RWPE1 (cell line): ENCODE results near the gene BCR.

Experiments
- CTCF ChIA-PET: fragments of 350-600 bp; sonication (Branson Sonifier 250); formaldehyde crosslinking; extraction: SDS; loops from one replicate; lab custom pipeline; 2021; lab: Yijun Ruan, JAX
- POLR2A ChIA-PET: fragments of 400-600 bp; formaldehyde crosslinking; extraction: SDS; loops from one replicate; lab custom pipeline; 2020; ENCODE audit warnings: antibody characterized with exemption; ENCODE audit not compliant: low non-redundant PET; lab: Yijun Ruan, JAX
- DNase-seq: peaks from one replicate; pipeline ENCODE4 v3.0.0; 2012; ENCODE audit warnings: low spot score
- H3K27ac ChIP-seq: fragments of 450-650 bp; 2 replicates; pipeline ENCODE4 v1.5.1; 2017
- TF ChIP-seq, protein P1 (sequence below): fragments of 450-650 bp; conservative IDR thresholded peaks from 2 replicates; pipeline ENCODE4 v1.5.1; 2017; ENCODE audit warnings: low read depth, mild to moderate bottlenecking

BCR gene

DNA sequence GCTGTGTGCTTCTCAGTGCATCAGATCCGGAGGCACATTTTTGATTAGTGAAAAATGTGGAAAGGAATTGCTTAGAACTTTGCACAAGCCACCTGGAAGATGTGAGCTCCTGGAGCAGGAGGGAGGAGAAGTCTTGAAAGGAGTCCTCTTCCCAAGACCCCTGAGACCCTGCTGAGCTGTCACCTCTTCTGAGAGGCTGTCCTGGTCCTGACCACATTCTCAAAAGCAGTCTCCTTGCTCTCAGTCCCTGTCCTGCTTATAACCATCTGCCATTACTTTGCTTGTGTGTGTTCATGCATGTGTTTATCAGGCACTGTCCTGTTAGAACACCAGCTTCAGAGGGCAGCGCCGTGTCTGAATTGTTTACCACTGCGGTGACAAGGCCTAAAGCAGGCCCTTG is 86.5 kb downstream of the BCR start:
- peak overlapping the region; percentile 13 for H3K27ac ChIP-seq
- ChIA-PET CTCF (no interaction called here), POLR2A (no interaction called here)
- TF ChIP-seq, protein P1, sequence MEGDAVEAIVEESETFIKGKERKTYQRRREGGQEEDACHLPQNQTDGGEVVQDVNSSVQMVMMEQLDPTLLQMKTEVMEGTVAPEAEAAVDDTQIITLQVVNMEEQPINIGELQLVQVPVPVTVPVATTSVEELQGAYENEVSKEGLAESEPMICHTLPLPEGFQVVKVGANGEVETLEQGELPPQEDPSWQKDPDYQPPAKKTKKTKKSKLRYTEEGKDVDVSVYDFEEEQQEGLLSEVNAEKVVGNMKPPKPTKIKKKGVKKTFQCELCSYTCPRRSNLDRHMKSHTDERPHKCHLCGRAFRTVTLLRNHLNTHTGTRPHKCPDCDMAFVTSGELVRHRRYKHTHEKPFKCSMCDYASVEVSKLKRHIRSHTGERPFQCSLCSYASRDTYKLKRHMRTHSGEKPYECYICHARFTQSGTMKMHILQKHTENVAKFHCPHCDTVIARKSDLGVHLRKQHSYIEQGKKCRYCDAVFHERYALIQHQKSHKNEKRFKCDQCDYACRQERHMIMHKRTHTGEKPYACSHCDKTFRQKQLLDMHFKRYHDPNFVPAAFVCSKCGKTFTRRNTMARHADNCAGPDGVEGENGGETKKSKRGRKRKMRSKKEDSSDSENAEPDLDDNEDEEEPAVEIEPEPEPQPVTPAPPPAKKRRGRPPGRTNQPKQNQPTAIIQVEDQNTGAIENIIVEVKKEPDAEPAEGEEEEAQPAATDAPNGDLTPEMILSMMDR: no peak
- DNase-seq: no peak

DNA sequence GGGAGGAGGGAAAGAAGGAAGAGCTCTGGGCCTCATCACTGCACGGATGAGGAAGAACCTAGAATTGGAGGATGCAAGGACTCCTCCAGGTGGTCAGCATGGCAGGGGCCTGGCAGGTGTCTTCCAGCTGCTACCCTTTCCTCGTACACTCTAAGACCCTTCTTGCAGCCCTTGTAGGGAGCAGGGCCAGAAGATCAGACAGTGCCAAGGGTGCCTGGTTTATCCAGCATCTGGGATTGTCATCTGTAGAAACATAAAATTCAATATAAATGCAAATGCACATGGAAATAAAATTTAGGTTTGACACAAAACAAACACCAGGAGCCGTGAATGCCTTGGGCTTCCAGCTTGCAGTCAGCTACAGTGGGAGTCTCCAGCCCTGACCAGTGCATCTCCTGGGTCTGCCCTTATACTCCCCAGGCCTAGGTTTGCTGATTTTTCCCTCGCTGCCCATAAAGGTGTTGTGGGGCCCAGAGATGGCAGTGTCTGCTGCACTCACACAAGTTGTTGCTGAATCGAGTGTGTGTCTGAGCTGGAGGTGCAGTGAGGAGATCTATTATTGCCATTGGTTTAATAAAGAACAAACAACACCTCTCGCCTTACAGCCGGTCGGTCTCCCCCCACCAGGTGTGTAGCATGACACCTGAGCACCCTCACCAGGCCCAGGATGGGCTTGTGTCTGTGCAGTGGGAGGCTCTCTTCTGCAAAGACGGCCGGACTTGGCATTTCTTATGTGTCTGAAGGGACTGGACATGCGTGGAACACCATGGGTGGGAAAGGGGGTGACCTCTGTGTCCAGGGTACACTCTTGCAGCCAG is 87.1 kb downstream of the BCR start:
- DNase-seq: no peak
- peak overlapping the region; percentile 13 for H3K27ac ChIP-seq
- POLR2A ChIA-PET: no interaction called here
- TF ChIP-seq, protein P1: no peak
- CTCF ChIA-PET: interaction anchor here (0.6 kb wide), 1 partner anchor 292 kb away, joined by 3 read pairs; no protein-coding TSS in a partner anchor

DNA sequence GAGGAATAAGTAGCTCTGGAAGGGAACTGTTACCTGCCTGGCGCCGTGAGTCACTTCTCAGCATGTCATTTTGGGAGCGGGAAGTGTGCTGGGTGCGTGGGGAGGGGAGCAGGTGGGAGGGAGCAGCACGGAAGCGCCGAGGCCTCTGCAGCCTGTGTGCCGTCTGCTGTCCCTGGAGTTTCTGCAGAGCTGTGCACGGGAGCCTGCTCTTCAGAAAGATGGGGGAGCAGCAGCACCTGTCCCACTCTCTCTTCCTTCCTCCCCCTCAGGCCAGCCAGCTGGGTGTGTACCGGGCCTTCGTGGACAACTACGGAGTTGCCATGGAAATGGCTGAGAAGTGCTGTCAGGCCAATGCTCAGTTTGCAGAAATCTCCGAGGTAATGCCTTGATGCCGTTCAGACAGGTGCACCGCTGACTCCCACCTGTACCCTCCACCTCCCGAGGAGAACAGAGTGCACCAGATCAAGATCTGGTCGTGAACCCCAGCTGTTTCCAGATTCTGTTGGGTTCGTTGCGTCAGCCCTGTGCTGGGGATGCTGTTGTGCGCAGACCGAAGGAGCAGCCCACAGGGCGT is 87.9 kb downstream of the BCR start:
- H3K27ac ChIP-seq: peak overlapping the region; percentile 51
- POLR2A ChIA-PET: no interaction called here
- DNase-seq: no peak
- CTCF ChIA-PET: interaction anchor here (0.6 kb wide), 2 partner anchors 95 to 293 kb away, joined by 3 to 4 read pairs; no protein-coding TSS in a partner anchor
- TF ChIP-seq, protein P1: no peak

DNA sequence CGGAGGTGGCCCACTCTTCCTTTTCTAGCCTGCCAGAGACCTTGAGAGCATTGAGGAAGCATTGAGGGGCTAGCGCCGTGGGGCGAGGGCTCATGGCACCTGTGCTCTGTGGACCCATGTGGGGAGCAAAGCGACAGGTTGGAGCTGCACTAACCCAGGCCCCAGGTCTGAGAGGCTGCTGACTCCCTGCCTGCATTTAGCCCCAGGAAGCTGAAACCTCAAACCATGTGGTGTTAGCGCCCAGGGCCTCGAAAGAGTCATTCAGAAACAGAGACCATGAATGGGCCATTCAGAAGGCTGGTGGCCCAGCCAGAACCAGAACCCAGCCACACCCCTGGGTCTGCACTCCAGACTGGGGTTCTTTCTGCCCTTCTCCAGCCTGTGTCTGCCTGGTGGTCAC is 88.6 kb downstream of the BCR start:
- TF ChIP-seq, protein P1: no peak
- ChIA-PET POLR2A (no interaction called here), CTCF (interaction anchor here (0.6 kb wide), 1 partner anchor 96 kb away, joined by 4 read pairs; no protein-coding TSS in a partner anchor)
- no peak for DNase-seq
- peak overlapping the region; percentile 51 for H3K27ac ChIP-seq

DNA sequence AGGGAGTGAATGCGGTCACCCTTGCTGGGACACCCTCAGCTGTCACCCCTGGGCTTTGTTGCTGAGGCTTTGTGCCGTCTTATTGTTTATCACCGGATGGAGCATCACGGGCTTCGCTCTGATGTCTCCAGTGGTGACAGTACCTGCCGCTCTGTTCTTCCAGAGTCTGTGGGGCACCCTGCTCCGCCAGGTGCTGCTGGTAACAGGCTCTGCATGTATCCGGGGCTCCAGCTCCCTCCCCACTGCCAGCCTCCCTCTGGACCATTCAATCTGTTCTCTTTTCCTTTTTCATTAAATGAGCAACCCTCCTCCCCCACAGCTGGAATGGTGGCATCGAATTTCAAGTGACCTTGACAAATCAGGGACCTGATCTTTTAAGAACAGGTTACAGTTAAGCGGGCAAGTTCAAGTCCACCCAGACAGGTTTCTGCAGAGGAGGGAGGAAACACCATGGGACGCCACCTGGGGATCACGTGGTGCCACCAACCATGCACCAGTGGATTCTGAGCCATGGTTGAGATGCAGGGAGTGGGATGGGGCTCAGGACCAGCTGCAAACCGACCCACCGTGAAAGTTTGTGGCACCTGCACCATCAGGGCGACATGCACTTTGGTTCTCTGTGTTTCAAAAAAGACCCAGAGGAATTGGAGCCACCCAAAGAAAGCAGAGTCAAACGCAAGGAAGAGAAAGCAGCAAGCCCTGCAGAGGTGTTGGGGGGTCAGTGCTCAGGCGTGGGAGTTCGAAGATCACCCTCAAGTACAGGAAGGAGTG is 89.3 kb downstream of the BCR start:
- CTCF ChIA-PET: no interaction called here
- POLR2A ChIA-PET: no interaction called here
- no peak for DNase-seq
- TF ChIP-seq, protein P1: no peak
- H3K27ac ChIP-seq: peak overlapping the region; percentile 51

- TF ChIP-seq, protein P1: no peak
- no peak for DNase-seq
- peak overlapping the region; percentile 51 for H3K27ac ChIP-seq
- CTCF ChIA-PET: no interaction called here
- POLR2A ChIA-PET: interaction anchor here (0.6 kb wide), 1 partner anchor 90 kb away, joined by 3 read pairs; no protein-coding TSS in a partner anchor
Measured at GRCh38 chr22:23270212-23270733, 90.0 kb downstream of the BCR start.
